Stimulated activated CD4-positive, alpha-beta T cell treated with anti-CD3 and anti-CD28 coated beads, Interleukin-4, amount 100 ng/mL, for 4 hours (primary cell): ENCODE results near the gene FAM131B.

Experiments
- DNase-seq, 2 experiments: peaks; one replicate each; pipeline ENCODE4 v3.0.0-alpha.2; 2020

FAM131B gene

DNA sequence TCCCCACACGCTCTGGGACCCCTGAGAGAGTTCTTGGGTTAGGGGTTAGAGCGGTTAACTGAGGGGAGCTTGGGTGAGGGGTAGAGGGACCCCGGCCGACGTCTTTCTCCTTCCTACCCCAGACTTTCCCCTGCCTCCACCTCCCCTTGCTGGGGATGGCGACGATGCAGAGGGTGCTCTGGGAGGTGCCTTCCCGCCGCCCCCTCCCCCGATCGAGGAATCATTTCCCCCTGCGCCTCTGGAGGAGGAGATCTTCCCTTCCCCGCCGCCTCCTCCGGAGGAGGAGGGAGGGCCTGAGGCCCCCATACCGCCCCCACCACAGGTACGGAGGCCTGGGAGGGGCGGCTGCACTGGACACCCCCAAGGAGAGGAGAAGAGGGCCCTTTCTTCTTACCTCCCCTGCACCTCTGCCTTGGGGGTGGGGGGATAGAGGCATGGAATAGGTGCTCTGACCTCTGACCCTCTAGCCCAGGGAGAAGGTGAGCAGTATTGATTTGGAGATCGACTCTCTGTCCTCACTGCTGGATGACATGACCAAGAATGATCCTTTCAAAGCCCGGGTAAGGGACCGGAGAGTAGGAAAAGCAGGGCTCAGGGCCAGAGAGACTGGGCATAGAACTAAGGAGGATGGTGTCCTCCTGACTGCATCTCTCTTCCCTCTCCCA, 19.7 kb upstream of the FAM131B start:
- DNase-seq = no peak

DNA sequence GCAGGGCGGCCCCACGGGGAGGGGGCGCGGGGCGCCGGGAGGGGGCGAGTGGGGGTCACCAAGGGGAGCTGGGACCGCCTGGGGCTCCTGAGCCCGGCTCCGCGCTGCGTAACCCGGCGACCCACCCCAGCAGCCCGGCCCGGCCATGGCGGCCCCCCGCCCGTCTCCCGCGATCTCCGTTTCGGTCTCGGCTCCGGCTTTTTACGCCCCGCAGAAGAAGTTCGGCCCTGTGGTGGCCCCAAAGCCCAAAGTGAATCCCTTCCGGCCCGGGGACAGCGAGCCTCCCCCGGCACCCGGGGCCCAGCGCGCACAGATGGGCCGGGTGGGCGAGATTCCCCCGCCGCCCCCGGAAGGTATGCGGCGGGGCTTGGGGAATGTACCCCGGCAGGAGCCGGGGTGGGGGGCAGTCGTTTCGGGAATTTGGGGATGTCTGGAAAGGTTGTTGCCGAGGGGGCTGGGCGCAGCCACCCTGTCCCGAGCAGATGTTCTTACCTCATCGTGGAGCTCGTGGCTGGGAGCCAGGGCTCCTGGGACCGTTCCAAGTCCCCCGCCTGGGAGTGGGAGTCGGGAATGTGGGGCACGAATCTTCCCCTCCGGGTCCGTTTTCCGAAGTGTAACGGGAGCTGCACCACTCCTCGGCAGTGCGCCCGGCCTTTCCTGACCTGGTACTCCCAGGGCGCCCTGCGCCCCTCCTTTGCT, 19.1 kb upstream of the FAM131B start:
- no peak for DNase-seq

DNA sequence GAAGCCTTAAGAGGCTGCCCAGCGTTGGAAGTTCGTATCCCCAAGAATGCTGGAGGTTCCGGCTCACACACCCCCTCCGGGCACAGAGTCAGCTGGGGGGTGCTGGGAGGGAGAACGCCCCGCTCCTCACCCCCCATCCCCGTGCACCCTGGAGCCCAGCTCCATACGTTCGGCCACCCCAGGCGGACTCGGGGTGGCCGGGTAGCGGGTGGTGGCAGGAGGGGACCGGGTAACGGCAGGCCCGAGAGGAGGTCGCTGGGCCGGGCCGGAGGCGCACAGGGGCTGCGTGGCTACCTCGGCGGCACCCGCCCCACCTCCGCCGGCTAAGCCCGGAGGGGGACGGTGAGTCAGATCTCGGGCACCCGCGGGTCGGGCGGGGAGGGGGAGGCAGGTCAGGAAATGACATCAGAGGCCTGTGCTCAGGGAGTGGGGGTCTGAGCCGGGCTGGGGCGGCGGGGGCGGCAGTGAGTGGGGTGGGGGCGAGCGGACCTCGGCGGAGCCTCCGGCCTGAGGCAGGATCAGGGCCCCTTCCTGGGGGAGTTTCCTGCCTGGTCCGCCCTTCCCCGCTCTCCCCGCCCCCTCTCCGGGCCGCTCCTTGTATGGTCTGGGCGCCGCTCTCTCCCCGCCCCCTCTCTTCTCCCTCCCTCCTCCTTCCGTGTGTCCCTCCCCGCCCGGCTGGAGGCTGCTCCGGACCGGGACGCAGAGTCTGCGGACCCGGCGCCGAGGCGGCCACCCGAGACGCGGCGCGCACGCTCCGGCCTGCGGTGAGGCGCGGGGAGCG, 18.3 kb upstream of the FAM131B start, which contains the start of gene ZYX:
TSS of gene ZYX (plus strand) at position 700 of the 781 bp plus-strand sequence. CDS start 227 bp downstream, outside the sequence.
- DNase-seq = peak; percentile 81 to 90

DNA sequence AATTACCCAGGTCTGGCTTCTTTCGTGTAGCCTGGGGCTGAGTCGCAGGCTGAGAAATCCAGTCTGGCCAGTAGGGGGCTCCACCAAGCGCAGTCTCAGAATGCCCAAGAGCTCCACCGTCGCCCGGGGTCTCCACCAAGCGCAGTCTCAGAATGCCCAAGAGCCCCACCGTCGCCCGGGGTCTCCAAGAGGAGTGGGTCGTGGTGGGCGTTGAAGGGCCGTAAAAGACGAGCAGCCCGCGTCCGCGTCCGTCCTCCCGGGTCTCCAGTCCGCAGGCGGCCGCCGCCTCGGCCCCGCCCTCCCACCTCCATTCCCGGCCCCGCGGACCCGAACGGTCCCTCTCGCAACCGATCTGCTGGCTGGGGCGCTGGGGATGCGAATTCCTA, 17.7 kb upstream of the FAM131B start:
- DNase-seq = peak; percentile 82 to 84

DNA sequence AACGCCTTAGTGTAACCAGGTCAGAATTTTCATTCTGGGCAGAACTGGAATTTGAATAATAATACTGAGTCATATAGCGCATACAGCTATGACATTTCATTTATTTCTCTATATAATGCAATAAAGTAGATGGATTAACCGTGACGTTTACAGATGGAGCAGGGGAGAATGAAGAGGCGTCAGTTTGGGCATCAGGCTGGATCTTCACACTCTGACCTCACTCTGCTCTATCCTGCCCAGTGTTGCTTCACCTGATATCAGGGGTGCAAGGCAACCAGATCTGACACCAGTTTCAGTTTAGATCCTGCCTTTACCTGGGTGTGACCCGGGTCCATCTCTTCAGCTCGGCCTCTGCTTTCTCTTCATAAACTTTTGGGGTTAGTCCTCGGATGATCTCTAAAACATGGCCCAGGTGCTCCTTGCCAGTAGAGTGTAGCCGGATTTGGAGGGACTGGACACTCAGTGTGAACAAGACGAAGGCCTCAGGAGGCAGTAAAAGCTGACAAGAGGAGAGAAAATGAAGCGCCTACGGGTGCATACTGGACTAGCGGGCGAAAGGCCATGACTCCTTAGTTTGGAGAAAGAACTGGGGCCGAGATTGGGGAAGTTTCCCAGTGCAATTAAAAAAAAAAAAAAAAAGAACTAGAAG, 17.2 kb upstream of the FAM131B start:
- DNase-seq = no peak

DNA sequence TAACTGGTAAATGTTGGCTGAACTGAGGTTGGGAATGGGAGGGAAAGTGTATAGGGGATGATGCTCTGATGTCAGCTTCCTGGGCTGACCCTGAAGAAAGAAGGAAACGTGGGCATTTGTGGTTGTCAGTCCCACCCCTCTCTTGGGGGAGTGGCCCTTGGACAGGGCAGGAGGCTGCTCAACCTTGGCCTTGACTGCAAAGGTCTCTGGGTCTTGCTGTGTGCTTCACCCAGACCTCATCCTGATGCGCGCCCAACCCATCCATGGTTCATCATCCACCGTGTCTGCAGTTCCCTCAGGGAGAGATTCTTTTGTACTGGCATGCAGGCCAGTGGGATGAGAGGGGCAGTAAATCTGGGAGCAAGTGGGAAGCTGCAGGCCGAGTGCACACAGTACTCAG, 13.9 kb upstream of the FAM131B start:
- no peak for DNase-seq

DNA sequence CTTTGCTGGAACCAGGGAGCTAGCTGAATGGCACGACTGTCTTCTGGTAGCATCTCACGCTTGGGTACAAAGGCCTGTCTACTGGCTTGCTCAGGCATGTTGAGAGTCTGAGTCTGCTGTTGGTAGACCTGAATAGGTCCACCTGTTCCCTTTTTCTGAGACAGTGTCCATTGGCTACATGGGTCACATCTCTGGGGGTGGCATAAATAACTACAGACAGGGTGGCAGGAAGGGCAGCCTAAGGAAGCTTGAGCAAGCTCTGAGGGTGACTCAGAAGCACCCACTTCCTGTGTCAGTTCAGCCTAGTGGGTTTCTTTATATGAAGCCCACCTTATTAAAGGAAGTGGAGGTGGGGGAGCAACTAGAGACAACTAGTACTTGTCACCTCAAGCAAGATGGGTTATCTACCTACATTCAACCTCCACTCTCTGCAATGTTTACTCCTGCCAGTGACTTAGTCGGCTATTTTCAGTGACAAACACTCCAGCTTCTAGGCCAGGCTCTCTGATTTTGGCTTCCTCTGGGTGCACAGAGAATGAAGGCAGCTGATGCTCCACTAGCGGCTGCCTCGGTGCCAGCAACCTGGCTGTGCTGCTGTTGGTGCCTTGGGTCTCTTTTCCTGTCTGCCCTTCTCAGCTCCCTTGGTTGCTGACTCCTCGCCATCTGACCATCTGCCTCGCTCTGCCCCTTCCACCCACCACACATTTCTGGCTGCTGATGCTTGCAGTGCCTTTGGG, 13.0 kb upstream of the FAM131B start:
- DNase-seq = peak in 1 of 2 experiments; percentile 49

DNA sequence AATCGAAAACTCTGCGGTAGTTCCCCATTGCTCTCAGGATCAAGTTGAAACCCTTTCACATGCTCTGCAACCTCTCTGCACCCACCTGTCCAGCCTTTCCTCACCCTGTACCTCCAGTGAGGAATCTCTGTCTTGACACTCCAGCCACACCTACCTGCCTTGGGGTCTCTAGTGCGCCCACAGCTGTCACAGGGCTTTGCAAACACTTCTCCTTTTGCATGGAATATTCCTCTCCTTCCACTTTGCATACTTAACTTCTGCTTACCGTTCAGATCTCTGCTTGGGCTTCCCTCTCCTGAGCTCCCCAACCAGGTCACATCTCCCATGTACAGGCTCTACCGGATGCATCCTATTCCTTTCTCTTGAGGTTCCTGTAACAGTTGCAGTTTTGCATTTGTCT, 12.0 kb upstream of the FAM131B start:
- no peak for DNase-seq

DNA sequence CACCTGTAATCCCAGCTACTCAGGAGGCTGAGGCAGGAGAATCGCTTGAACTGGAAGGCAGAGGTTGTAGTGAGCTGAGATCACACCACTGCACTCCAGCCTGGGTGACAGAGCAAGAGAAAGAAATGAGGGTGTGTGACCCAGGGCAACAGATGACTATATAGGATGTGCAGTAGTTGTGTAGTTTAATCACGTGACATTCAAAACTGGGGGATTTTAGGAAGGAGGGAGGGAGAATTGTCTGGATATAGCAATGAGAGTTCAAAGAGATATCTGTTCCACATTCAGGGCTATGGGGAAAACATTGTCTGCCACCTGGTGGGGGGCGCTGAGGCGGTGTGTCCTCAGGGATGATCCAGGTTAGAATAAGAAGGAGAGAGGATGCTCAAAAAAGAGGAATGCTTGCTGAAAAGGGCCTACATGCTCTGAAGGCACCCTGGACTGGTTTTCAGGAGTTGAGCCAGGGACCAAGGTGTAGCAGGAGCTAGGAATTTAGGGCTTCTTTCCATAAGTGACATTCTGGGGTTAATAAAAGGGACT, 10.8 kb upstream of the FAM131B start:
- no peak for DNase-seq

DNA sequence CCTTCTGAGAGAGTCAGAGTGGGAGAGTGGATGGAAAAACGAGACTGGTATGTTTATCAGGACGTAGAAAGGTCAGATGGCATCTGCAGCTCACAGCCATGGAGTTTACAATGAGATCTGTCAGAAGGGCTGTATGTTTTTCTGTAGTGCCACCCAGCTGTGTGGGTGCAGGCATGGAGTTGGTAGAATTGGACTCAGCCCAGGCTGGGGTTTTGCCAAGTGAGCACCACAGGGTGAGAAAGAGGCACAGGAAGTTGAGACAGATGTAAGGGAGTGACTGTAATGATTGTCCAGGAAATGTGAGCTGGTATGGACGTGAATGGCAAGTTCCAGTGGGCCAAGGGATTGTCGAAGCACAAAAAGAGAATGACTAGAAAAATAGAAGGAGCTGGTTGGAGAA, 9.6 kb upstream of the FAM131B start:
- DNase-seq = peak in 1 of 2 experiments; percentile 44

DNA sequence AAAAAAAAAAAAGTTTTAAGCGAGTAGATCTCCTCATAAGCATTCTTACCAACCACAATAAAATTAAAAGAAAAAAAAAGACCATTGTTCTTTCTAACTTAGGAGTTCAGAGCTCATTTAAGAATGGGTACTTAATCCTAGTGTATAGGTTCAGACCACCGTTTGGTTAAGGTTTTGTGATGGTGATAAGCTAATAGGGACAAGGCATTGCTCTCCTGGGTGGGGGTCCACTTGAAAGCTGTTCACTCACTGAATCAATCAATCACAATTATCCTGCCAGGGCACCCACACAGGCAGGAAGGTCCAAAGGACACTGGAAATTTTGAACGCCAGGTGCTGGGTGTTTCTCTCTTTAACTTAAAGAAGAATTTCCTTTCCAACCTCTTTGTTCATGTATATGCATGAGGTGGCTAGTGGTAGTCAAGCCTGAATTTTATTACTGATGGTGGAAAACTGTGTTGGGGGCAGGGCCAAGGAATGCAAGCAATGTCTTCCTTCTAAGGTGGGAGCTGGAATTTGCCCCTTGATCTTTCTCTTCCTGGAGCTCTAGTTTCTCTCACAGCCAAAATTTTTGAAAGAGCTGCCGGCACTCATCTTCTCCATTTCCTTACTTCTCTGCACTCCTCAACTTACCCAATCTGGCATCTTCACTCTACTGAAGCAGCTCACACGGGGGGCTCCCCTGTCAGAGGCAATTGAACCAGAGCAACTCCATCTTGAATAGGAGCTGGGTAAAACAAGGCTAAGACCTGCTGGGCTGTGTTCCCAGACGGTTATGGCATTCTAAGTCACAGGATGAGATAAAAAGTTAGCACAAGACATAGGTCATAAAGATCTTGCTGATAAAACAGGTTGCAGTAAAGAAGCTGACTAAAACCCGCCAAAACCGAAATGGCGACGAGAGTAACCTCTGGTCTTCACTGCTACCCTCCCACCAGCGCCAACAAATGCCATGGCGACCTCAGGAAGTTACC, 7.5 kb upstream of the FAM131B start:
- no peak for DNase-seq

DNA sequence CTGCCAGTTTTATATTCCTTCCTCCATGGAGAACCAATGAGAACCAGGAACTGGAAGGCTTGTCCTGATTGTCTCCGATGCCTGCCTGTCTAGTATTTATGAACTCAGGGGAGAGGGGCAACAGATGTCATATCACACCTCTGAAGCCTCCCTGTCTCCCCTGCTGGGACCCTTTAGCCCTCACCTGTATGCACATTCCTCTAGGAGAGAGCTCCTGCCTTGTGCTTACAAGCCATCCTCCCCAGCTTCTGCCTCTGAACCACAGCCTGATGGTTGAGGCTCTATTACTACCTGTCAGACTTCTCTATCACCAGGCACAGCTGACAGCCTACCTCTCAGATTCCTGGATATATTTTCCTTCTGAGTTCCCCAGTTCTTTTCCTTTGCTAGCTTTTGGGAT, 5.9 kb upstream of the FAM131B start:
- no peak for DNase-seq

DNA sequence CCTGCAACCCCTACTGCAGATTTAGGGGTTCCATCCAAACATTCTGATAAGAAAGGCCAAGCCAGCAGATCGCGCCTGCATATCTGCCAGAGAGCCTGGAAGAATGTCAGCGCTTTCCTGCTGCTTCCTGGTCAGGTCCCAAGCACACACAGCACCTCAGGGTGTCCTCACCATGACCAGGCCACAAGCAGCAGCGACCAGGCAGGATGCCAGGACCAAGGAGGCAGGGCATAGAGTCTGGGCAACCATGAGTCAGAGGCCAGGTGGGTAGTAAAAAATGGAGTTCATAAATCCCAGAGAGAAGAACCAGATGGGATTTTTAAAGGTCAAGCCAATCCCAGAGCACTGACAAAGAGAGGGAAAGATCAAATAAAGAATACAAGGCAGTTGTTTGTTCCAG, 5.5 kb upstream of the FAM131B start:
- no peak for DNase-seq

DNA sequence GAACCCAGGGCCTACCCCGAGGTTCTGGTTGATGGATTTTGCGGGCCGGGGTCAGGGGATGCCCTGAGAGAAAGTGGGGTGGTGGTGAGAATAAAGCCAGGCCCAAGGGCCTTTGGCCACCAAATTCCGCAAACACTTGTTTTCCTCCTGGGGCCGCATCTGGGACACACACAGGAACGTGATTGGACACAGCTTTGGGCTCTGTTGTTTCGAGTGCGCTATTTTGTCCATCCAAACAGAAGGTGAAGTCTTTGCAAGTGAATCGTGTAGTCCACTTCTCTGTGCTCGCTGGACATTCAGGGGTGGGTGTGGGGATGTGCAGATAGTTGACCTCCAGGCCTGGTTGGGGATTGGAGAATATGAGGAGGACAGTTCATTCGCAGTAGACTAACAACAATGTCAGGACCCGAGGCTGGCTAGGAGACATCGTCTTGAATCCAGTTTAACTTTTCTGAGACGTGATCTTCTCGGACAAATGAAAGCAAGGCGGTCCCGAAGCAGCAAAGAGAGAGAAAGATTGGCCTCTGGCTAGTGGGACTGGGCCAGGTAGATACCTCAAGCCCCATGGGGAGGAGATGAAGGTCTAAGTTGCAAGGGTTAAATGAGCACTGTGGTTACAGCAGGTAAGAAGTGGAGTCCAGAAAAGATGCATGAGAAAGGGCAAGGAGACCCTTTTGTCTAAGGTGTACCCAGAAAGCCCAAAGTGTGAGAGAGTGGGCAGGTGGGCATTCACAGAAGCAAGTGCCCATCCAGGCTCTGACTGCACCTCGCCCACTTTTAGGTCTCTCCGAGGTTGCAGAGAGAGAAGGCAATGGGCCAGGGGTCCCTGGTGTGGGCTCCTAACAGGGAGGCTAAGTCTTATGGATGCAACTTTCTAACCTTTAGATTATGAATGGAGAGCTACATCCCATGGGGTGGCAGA, 764 bp upstream of the FAM131B start:
- DNase-seq = no peak

DNA sequence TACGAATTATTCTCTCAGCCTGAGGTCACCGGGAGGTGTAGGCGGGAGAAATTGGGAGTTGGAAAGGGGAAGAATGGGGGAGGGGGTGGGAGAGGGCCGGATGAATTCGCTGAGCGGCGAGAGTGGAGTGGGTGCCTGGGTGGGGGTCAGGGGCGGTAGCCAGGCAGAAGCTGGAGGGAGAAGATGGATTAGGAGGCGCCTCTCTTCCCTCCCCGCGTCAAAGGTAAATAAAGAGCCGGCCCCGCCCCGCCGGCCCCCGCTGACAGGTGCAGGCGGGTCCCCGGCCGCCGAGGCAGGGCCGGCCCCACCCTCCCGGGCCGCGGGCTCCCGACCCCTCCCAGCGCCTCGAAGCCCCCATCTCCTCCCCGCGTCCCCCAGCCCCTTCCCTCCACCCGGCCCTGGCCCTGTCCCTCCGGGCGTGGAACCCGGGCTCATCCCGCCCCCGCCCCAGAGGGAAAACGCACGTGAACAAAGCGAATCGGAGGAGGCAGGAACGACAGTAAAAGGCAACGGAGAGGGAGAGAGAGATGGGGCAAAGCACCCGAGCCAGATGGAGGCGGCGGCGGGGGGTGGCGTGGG, 872 bp downstream of the FAM131B start:
- no peak for DNase-seq

DNA sequence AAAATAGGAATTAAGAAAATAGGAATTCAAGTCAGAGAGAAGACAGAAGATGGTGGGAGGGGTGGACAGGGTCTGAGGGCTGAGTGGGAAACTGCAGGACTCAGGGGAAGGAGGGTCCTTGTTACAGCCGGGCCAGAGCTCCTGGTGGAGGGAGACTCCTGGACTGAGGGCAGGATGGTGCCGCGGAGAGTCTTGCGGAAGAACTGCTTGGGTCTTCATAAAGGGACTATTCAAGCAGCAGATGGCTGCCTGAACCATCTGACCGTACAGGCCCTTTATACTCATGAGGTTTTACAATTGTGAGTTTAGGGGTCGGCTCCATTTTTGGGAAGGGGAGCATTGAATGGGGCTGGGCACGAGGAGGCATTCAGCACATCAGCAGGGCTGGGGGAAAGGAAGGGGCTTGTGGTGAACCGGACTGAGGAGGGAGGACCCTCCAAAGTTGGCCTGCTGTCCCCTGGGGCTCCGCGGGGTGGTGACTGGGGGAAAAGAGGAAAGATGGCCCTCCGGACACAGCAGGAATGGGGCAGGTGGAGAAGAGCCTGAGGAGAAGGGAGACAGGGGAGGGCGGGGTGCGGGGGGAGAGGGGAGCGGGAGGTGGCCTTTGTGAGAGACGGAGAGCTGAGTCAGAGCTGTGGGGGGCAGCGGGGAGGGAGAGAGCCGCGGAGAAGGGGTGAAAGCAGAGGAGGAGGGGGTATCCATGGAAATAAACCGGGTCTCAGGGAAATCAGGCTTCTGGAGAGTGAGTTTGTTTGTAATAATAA, 1.5 kb downstream of the FAM131B start:
- DNase-seq = no peak

DNA sequence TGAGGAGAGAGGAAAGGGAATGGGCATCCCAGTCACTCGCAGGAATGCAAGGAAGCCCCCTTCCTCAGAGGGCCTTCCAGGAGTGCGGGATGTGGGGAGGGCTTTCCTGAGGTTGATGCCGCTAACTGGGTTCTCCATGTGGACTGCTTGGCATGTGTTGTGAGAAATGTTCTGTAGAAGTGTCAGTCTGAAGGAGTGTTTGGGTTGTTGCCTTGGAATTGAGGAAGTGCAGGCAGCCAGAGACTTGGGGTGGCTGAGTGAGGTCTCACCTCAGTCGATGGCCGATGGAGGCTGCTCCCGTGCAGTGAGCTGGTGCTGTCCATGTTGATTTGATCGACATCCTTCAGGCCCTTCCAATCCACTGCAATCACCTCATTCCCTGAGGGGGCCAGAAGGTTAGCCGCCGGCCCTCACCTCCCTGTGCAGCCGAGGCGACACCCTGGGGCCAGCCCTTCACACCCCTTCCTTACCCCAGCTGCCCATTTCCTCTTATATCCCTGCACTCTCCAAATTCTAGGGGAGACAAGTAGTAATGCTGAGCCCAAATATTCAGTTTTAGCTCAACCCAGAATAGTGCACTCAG, 2.7 kb downstream of the FAM131B start:
- DNase-seq = no peak

DNA sequence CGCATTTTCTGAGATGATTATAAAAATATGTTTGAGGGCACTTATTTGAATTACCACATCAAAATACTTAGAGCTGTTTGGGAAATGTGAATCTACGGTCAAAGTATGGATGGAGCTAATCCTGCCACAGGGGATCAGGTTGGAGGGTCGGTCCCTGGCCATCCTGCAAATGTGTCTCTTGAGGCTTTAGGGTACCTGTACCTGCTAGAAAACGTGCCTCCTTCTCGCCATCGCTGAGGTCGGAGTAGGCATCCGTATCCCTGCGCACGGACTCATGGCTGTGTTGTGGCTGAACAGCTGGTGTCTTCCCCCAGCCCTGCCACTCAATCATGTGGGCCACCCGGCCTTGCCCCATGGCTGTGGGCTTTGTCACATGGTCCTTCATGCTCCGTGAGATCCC, 3.9 kb downstream of the FAM131B start:
- DNase-seq = no peak
